Renal cortex interstitium (tissue), 15 donors: ENCODE measurements around the gene TUNAR. TPM values are rescaled to one million over a fixed set of nuclear protein-coding genes. Genes with fewer than 3 reads are reported as not detected.

ENCODE experiments used
- DNase-seq, 11 donors: peaks; one replicate each; pipeline ENCODE4 v3.0.0-alpha.2; 2013; ENCODE audit warnings: low read depth in 9 of 11, low spot score in 4 of 11; ENCODE audit errors: extremely low read depth in 1 of 11
- long read RNA-seq, 16 experiments: transcript quantifications; one replicate each; lab custom pipeline, GENCODE V29; 2026
- polyA plus RNA-seq, 3 donors: library from polyadenylated mRNA; unstranded; fragments of 120-200 nt; gene quantifications; one replicate each; pipeline ENCODE4 v1.2.1, GENCODE V29; 2013; ENCODE audit not compliant: insufficient read length in 3 of 3

Gene TUNAR
- under 1 TPM; 0.25 to 0.71 (median 0.32) TPM for polyA plus RNA-seq
- long read RNA-seq, donor 1: 0 reads
- long read RNA-seq, donor 2: 0 reads
- long read RNA-seq, donor 3, partial matches to known transcripts: 0 of 1 reads
- long read RNA-seq, donor 3, other reads (novel, unspliced or antisense): 0 of 1 reads
- long read RNA-seq, donor 4: 0 reads
- long read RNA-seq, donor 5: 0 reads
- long read RNA-seq, donor 6: 0 reads
- long read RNA-seq, donor 7: 0 reads
- long read RNA-seq, donor 8: 0 reads
- long read RNA-seq, donor 9: 0 reads
- long read RNA-seq, donor 10: 0 reads
- long read RNA-seq, donor 11: 0 reads
- long read RNA-seq, donor 12: 0 reads
- long read RNA-seq, donor 13: 0 reads
- long read RNA-seq, donor 14: 0 reads
- long read RNA-seq, donor 15, partial matches to known transcripts: 0 of 1 reads
- long read RNA-seq, donor 15, other reads (novel, unspliced or antisense): 0 of 1 reads
- long read RNA-seq, donor 16: 0 reads

- peak in 1 of 11 donors; percentile 1 for DNase-seq
Measured at GRCh38 chr14:95876761-95877538, at the start of gene TUNAR. Gene TUNAR, plus strand, starts transcription at chr14:95876832.

DNA sequence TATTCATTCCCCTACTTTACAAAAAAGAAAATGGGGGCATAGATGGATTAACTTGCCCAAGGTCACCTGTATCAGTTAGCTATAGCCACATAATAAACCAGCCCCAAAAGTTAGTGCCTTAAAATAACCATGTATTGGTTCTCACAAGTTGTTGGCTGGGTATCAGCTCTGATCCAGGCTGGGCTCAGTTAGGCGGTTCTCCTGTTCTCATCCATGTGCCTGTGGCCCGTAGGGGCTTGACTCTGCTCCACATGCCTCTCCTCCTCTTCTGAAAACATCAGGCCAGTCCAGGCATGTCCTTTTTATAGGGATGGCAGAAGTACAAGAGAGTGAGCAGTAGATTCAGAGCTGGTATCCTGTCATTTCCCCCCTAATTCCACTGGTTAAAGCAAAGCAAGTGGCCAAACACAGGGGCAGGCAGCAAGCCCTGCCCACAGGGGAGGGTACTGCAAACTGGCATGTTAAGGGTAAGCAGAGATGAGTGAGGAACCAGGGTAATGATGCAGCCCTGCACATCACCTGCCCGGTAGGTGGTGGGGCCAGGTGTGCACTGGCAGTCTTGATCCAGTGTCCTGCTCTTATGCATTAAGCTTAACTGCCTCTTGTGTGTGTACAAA, 47.9 kb upstream of the TUNAR start:
- DNase-seq: no peak

DNA sequence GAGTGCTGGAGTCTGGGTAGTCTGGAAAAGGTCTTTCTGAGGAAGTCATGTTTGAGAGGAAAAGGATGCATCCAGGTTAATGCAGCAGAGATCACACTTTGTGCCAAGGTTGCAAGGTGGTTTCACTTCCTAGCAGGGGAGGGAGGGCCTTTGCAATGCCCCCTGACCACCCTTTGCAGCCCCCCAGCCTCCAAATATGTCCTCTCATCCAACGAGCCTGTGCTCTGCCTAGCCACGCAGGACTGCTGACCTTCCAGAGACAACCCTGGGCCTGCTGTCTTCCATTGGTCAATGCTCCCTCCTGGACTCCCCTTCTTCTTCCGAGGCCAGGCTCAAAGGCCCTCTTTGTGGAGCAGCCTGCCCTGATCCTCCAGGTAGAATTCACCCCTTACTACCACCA, 47.3 kb upstream of the TUNAR start:
- DNase-seq: no peak

GRCh38 chr14:95830386-95830785, 46.2 kb upstream of the TUNAR start:
- DNase-seq: no peak

DNA sequence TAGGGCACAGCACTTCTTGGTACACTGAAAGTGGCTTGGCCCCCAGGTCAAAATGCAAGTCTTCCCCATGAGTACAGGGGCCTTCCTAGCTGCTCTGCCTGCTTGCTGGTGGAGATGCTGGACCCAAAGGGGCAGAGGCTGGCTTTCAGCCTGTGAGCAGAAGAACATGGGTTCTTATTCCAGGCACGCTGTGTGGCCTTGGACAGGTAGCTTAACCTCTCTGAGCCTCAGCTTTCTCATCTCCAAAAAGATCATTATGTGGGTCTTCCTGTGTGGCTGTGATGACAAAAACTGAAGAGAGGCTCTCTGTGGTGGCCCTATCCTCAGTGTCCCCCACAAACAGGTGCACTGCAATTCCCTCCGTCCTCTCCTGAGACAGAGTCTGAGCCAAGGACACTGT, 45.6 kb upstream of the TUNAR start:
- DNase-seq: no peak

GRCh38 chr14:95831468-95831867, 45.2 kb upstream of the TUNAR start:
- no peak for DNase-seq

DNA sequence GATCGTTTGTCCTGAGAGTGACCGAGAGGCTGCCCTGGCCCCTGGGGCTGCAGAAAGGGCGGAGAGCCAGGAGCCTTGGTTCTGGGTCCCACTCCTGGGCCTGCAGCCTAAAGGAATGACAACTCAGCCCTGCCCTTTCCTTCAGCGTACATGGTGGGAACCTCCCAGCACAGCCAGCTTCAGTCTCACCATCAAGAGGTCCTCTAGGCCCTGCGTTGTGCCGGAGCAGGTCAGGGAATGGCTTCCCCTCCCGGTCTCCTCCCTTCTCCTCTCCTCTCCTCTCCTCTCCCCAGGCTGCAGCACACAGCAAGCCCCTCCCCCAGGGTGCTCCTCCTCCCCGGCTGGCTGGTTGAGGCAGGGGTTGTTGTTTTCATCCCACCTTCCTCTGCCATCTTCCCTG, 44.6 kb upstream of the TUNAR start:
- DNase-seq: no peak

DNA sequence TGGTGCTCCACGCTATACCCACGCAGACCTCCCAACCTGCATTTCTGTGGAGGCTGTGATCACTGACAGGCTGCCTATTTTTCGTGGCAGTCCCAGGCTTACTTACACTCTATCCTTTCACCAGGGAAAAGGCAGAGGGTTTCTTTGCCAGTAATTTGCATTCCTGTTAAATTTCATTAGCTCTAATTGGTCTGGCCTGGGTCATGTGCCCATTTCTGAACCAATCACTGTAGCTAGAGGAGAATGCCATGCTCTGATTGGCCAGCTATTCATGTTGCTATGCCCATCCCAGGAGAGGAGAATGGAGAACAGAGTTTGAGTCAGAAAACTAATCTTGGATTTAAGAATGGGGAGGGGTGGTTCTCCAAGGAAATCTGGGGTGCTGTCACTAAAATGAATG, 43.2 kb upstream of the TUNAR start:
- DNase-seq: no peak

DNA sequence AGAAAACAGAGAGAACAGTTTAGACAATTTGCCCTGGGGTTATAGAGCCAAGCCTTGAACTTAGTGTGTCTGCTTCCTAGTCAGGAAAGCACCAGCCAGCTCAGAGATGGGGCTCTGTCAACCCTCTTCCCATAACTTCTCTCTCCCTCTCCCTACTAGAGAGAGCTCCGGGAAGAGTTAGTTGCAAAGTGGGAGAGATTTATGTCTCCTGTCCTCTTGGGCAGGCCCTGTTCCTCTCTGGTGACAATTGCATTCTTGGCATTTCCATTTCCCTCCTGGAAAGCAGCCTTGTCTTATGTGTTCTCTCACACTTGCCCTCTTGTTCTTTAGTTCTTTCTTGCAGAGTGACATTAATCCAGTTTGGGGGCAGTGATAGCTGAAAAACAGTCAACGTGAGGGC, 42.1 kb upstream of the TUNAR start:
- DNase-seq: peak in 6 of 11 donors; percentile 1 to 25 (median 12)

DNA sequence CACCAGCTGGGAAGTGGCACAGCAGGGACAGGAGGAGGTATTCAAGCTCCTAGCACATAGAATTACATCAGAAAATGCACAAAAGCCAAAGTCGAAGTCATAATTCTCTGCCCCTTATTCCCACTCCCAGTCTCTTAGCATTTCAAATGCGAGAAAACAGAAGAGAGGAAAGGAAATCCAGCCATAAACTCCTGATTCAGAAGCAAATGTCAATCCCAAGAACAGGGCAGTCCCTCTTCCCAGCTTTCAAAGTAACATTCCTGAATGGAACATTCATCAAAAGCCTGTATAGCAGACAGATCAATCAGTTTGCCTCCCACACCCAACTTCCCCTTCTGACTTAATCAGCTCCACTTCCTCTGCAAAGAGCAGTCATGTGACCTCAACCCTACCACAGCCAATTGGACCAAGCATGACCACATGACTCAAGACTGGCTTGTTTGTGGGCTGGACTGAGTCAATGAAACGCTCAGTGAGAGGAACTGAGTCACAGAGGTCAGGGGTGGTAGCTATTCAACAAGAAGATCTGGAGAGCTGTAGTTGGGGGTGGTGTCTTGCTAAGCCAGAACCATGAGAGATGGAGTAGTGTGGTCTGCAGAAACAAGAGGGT, 41.4 kb upstream of the TUNAR start:
- no peak for DNase-seq

- DNase-seq: no peak
Measured at GRCh38 chr14:95838862-95839261, 37.8 kb upstream of the TUNAR start.

DNA sequence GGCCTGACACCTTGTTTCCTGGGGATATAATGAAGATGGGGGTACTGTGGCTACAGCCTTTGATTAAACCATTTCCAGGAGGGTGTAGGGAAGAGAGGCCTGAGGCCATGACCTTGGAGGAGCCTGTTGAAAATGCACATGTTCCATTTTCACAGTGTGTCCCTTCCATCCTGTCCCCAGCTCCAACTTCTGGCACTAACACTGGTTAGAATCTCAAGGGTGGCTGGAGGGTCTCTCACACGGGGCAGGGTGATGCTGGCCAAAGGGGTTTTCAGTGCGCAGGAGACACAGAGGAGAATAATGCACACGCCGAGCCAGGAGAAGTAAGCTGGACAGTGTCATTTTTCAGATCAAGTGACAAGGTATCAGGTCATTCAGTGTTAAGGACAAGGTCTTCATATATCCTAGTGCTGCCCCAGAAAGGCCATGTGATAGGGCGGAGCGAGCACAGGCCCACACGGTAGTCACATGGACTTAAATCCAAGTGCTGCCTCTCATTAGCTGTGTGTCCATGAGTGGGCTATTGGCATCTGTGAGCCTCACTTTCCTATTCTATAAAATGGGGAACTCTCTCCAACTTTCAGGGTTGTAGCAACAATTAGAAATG, 36.4 kb upstream of the TUNAR start:
- DNase-seq: no peak

GRCh38 chr14:95841668-95842067, 35.0 kb upstream of the TUNAR start:
- no peak for DNase-seq

GRCh38 chr14:95849761-95850160, 26.9 kb upstream of the TUNAR start:
- DNase-seq: no peak

DNA sequence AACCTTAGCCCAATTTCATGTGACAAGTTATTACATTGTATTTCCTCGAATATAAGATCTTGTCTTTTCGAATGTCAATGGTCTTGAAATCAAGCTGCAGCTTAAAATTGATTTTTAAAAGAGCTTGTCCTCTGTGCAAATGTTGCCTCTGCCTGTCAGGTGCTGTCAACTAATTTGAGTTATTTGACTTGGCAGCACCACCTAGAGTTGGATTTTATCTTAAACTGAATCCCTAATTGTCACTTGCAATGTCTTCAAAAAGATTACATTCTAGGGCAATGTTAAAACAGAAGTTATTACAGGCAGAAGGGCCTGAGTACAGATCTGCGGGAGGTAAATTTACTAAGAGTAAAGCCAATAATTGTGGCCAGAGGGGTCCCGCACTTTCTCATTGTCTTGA, 26.2 kb upstream of the TUNAR start:
- no peak for DNase-seq

- no peak for DNase-seq
Measured at GRCh38 chr14:95855606-95856005, 21.0 kb upstream of the TUNAR start.

DNA sequence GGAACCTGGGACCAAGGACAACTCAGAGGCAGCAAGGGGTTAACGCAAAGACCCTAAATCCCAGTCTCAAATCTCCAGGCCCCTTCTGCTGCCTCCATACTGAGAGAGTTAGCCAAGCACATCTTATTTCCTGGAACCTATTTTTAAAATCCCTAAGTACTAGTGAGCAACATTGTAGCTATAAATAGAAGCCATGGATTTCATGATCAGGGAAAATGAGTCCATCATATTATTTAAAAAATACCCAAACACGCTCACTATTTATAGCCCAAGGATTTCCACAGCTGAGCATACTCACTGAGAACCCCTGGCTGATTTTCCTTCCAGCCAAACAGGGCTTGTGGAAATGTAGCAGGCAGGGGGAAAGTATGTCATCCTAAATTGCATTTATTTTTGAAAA, 19.4 kb upstream of the TUNAR start:
- no peak for DNase-seq

GRCh38 chr14:95858893-95859292, 17.7 kb upstream of the TUNAR start:
- DNase-seq: no peak

GRCh38 chr14:95862243-95862642, 14.4 kb upstream of the TUNAR start:
- DNase-seq: peak in 5 of 11 donors; percentile 12 to 46 (median 24)
